Endothelial cell of umbilical vein (primary cell): Measurements from ENCODE around the gene ISOC1. TPM values are rescaled to one million over a fixed set of nuclear protein-coding genes. Genes with fewer than 3 reads are reported as not detected.

ENCODE experiments used
- BruUV-seq: library from RNA; stranded (reverse); fragments of 400-500 nt; replicated peaks from 2 replicates; lab custom pipeline; 2021; lab: Mats Ljungman, UMichigan
- CTCF ChIA-PET: fragments of 300-600, 350-600 bp; sonication (Branson Sonifier 250); formaldehyde crosslinking; loops from one replicate; lab custom pipeline; 2021; ENCODE audit warnings: antibody characterized with exemption, inconsistent platforms; lab: Charles Lee
- POLR2A ChIA-PET: fragments of 300-600, 350-600 bp; sonication (Branson Sonifier 250); formaldehyde crosslinking; loops from one replicate; lab custom pipeline; 2021; ENCODE audit warnings: antibody characterized with exemption, inconsistent platforms; lab: Charles Lee
- DNase-seq: peaks from one replicate; pipeline ENCODE4 v3.0.0-alpha.2; 2011; ENCODE audit warnings: low read depth, low spot score
- FAIRE-seq: peaks from 2 replicates; lab custom pipeline; 2011; peaks lifted over from hg19 to GRCh38; lab: Jason Lieb, UNC
- H2AFZ ChIP-seq: 2 replicates; pipeline ENCODE4 v1.6.0; 2012; ENCODE audit warnings: low read depth, low read length, control low read depth, inconsistent platforms
- H3K27ac ChIP-seq: 2 replicates; pipeline ENCODE4 v1.5.1; 2011; ENCODE audit warnings: low read depth, mild to moderate bottlenecking, control low read depth, low read length, moderate library complexity; ENCODE audit not compliant: insufficient read depth
- H3K27me3 ChIP-seq, 2 experiments: 2 replicates each; pipeline versions ENCODE4 v1.6.0 to v1.6.1; 2011; ENCODE audit warnings: low read length in 2 of 2, mixed read lengths in 1 of 2; ENCODE audit not compliant: control insufficient read depth in 2 of 2, insufficient read depth in 2 of 2
- H3K36me3 ChIP-seq, 2 experiments: 2 replicates in 1 of 2; 3 replicates in 1 of 2; pipeline ENCODE4 v1.5.1; 2011; ENCODE audit warnings: low read length in 2 of 2, mild to moderate bottlenecking in 1 of 2, moderate library complexity in 1 of 2; ENCODE audit not compliant: control insufficient read depth in 2 of 2, insufficient read depth in 2 of 2; ENCODE audit errors: extremely low read depth in 1 of 2
- H3K4me1 ChIP-seq: 3 replicates; pipeline ENCODE4 v1.5.1; 2011; ENCODE audit warnings: mild to moderate bottlenecking, low read length; ENCODE audit not compliant: control insufficient read depth, insufficient read depth; ENCODE audit errors: extremely low read depth
- H3K4me2 ChIP-seq: 2 replicates; pipeline ENCODE4 v1.6.1; 2011; ENCODE audit warnings: low read length, control low read depth, mixed read lengths; ENCODE audit not compliant: insufficient read depth
- H3K4me3 ChIP-seq, 3 experiments: fragments of 200-600 bp in 1 of 3; sonication (generic), shearing (Covaris generic) in 1 of 3; replicated peaks in 1 of 3; 2 replicates each; pipeline ENCODE4 v1.5.1; 2011 to 2016; ENCODE audit warnings: control low read depth in 3 of 3, low read length in 3 of 3, mild to moderate bottlenecking in 2 of 3, inconsistent platforms in 1 of 3, low read depth in 1 of 3, moderate library complexity in 1 of 3; ENCODE audit not compliant: insufficient read depth in 1 of 3
- H3K79me2 ChIP-seq: 2 replicates; pipeline ENCODE4 v1.6.0; 2012; ENCODE audit warnings: low read length, inconsistent platforms; ENCODE audit not compliant: control insufficient read depth, insufficient read depth
- H3K9ac ChIP-seq: replicated peaks from 2 replicates; pipeline ENCODE3; 2011; ENCODE audit warnings: low read length, control low read depth; ENCODE audit not compliant: insufficient read depth; ENCODE audit errors: extremely low read depth
- H3K9me1 ChIP-seq: replicated peaks from 3 replicates; pipeline ENCODE4 v1.6.0; 2011; ENCODE audit warnings: mild to moderate bottlenecking, low read length; ENCODE audit not compliant: control insufficient read depth, insufficient read depth; ENCODE audit errors: extremely low read depth
- H3K9me3 ChIP-seq: replicated peaks from 2 replicates; pipeline ENCODE4 v1.5.1; 2012; ENCODE audit warnings: low read length, inconsistent platforms; ENCODE audit not compliant: control insufficient read depth, insufficient read depth
- H4K20me1 ChIP-seq: replicated peaks from 2 replicates; pipeline ENCODE3; 2011; ENCODE audit warnings: mild to moderate bottlenecking, low read length; ENCODE audit not compliant: control insufficient read depth, insufficient read depth; ENCODE audit errors: extremely low read depth
- EZH2 ChIP-seq: IDR thresholded peaks from 2 replicates; pipeline ENCODE4 v1.6.1; 2012; ENCODE audit warnings: borderline replicate concordance, low read depth, mild to moderate bottlenecking, moderate library complexity, low read length, inconsistent platforms; ENCODE audit not compliant: severe bottlenecking
- GATA2 ChIP-seq: IDR thresholded peaks from 2 replicates; pipeline ENCODE4 v1.7.0; 2011; ENCODE audit warnings: low read depth, mild to moderate bottlenecking, moderate library complexity, mixed read lengths, low read length; ENCODE audit not compliant: insufficient read length, insufficient read depth
- MAX ChIP-seq: IDR thresholded peaks from 2 replicates; pipeline ENCODE4 v1.6.1; 2011; ENCODE audit not compliant: insufficient read depth, insufficient read length
- MYC ChIP-seq: IDR thresholded peaks from one replicate; pipeline ENCODE4 v1.6.1; 2011; ENCODE audit warnings: mild to moderate bottlenecking, low read depth, low read length
- POLR2AphosphoS5 ChIP-seq: IDR thresholded peaks from 2 replicates; pipeline ENCODE4 v1.6.1; 2012; ENCODE audit warnings: low read depth, mild to moderate bottlenecking, control low read depth, low read length, moderate library complexity; ENCODE audit not compliant: insufficient read depth
- dilution Hi-C: fragments of 300-500 bp; cut with MboI; formaldehyde crosslinking; loops from one replicate; pipeline ENCODE4 v1.15.0; 2019; ENCODE audit warnings: low sequenced_read_pairs; ENCODE audit not compliant: extremely low pct_ligation_motif_present
- intact Hi-C: fragments of 100-400 bp; cut with micrococcal nuclease; formaldehyde crosslinking; loops from one replicate; pipeline ENCODE4 v1.10.0; 2022
- polyA plus RNA-seq, 4 experiments: library from polyadenylated mRNA; depleted of rRNA in 3 of 4; stranded (reverse) in 3 of 4; unstranded in 1 of 4; fragments of >200 nt; gene quantifications; 2 replicates each; pipeline versions ENCODE4 v1.2.1 to v1.2.3, GENCODE V29; 2011 to 2012; ENCODE audit warnings: missing spikeins in 1 of 4
- total RNA-seq: library from RNA; stranded (reverse); gene quantifications from 2 replicates; pipeline ENCODE4 v1.2.3, GENCODE V29; 2021
- TF ChIP-seq, protein P1 (sequence below), 2 donors: IDR thresholded peaks; 1 replicate in 1 of 2; 2 replicates in 1 of 2; pipeline ENCODE4 v1.5.1; 2011; ENCODE audit warnings: low read length in 2 of 2, mild to moderate bottlenecking in 2 of 2, moderate library complexity in 2 of 2, control low read depth in 1 of 2, inconsistent platforms in 1 of 2, low read depth in 1 of 2; ENCODE audit not compliant: insufficient read depth in 1 of 2; ENCODE audit errors: extremely low read depth in 1 of 2

Gene ISOC1
- total and polyA plus RNA-seq, 2 donors (not counting 3 experiments of a cell fraction or from before 2014, with no cell fraction given): 21.4 to 21.6 TPM

DNA sequence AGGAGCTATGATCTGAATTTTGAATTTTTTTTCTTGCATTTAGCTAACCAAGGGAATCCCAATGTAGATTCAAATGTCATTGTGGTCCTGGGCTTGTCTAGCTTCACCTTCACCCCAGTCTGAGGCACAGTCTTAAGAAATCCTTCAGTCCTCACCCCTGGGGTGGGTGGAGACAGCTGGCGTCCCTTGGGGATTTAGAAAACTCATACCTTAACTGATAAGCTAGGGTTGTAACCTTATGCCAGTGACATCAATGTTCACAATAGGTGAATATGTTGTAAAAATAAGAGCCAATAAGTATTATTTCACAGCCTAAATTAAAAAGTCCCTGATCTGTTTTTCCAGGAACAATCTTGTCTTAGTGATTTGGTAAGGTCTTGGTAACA is 4.6 kb downstream of the ISOC1 start:
- no peaks in the 10 kb centered on the region for H3K27me3 ChIP-seq
- peaks cover 23% of the 10 kb centered on the region for H3K4me1 ChIP-seq
- dilution Hi-C loops (no loop called here), intact Hi-C loops (no loop called here)
- H3K9me3 ChIP-seq: no peaks in the 10 kb centered on the region
- H3K4me2 ChIP-seq: no peak overlapping the region
- no peak for FAIRE-seq
- POLR2A ChIA-PET: no interaction called here
- H3K9ac ChIP-seq: no peak overlapping the region
- H3K36me3 ChIP-seq: no peaks in the 10 kb centered on the region
- H3K9me1 ChIP-seq: no peaks in the 10 kb centered on the region
- CTCF ChIA-PET: interaction anchor here (0.6 to 1.6 kb wide), 6 partner anchors 11 to 193 kb away, joined by 3 to 7 read pairs (median 3); no protein-coding TSS in a partner anchor
- no peak overlapping the region for H3K27ac ChIP-seq
- no peak overlapping the region for H2AFZ ChIP-seq
- DNase-seq: no peak
- H3K79me2 ChIP-seq: peaks cover 24% of the 10 kb centered on the region
- no TSS peak for BruUV-seq
- no peak overlapping the region for H3K4me3 ChIP-seq
- TF ChIP-seq MYC: no peak
- no peak for TF ChIP-seq GATA2
- TF ChIP-seq POLR2AphosphoS5: no peak
- TF ChIP-seq, protein P1, sequence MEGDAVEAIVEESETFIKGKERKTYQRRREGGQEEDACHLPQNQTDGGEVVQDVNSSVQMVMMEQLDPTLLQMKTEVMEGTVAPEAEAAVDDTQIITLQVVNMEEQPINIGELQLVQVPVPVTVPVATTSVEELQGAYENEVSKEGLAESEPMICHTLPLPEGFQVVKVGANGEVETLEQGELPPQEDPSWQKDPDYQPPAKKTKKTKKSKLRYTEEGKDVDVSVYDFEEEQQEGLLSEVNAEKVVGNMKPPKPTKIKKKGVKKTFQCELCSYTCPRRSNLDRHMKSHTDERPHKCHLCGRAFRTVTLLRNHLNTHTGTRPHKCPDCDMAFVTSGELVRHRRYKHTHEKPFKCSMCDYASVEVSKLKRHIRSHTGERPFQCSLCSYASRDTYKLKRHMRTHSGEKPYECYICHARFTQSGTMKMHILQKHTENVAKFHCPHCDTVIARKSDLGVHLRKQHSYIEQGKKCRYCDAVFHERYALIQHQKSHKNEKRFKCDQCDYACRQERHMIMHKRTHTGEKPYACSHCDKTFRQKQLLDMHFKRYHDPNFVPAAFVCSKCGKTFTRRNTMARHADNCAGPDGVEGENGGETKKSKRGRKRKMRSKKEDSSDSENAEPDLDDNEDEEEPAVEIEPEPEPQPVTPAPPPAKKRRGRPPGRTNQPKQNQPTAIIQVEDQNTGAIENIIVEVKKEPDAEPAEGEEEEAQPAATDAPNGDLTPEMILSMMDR (IDR thresholded peaks at IDR 0.05; ENCODE audit: extremely low read depth in 1 of 2, insufficient read depth in 1 of 2, low read depth in 1 of 2, low read length in 2 of 2): no peak
- TF ChIP-seq MAX: no peak
- no peak for TF ChIP-seq EZH2
- peaks cover 2% of the 10 kb centered on the region for H4K20me1 ChIP-seq
